HG02970 (cell line): ENCODE results near the gene CLTCL1.

Experiments used
- ATAC-seq: cut with Tn5 transposase; IDR thresholded peaks from one replicate; pipeline ENCODE4 v1.9.1; 2021; ENCODE audit warnings: mild to moderate bottlenecking, moderate library complexity, moderate number of reproducible peaks; ENCODE audit not compliant: unreplicated experiment, low FRiP score

The CLTCL1 gene

GRCh38 chr22:19199479-19199878 is 92.0 kb downstream of the CLTCL1 start:
- ATAC-seq: no peak

- no peak for ATAC-seq
These were observed 93.3 kb downstream of the CLTCL1 start for GRCh38 chr22:19197997-19198865.

- ATAC-seq: no peak
These were observed 94.5 kb downstream of the CLTCL1 start for GRCh38 chr22:19196841-19197612.

DNA sequence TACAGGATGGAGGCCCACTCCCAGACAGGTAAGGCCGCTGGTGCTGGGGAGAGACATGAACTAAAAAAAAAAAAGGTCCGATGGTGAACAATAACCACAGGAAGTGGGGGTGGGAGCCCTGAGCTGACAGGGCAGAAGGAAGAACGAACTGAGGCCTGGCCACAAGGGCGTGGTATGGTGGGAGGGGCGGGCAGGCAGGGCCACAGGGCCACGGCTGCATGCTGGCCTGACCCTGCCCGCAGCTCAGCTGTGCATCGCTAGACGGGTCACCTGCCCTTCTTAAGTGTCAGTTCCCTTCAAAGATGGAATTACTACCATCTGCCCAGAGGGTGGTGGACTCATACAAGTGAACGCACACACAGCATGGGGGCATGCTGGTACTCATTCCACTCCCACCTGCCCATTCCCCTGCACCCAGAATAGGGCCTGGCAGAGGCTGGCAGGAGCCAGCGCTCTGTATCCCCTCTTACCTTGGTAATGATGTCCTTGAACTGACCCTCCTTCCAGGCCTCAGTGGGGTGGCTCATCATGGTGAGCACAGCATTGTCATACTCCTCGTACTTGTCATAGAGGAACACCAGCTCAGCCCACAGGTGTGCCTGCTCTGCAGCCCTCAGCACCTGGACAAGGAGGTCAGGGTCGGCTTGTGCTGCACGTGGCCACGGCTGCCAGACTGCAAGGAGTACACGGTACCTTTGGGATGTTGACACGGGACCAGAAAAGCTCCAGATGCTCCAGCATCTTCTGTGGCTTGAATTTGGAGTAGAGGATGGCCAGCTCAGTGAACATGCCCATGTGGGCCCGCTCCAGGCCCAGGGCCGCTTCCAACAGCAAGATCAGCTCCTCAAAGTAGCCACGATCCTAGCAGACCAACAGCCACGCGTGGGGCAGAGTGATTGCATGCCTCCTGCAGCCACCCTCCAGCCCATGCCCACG is 95.5 kb downstream of the CLTCL1 start:
- no peak for ATAC-seq

- no peak for ATAC-seq
These were observed 96.6 kb downstream of the CLTCL1 start for GRCh38 chr22:19194766-19195536.

DNA sequence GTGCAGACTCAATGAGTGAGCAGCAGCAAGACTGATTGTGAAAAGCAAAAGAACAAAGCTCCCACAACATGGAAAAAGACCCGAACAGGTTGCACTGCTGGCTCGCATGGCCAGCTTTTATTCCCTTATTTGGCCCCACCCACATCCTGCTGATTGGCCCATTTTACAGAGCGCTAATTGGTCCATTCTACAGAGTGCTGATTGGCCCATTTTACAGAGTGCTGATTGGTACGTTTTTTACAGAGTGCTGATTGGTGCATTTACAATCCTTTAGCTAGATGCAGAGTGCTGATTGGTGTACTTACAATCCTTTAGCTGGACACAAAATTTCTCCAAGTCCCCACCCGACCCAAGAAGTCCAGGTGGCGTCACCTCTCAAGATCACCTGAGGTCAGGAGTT is 97.6 kb downstream of the CLTCL1 start:
- no peak for ATAC-seq

DNA sequence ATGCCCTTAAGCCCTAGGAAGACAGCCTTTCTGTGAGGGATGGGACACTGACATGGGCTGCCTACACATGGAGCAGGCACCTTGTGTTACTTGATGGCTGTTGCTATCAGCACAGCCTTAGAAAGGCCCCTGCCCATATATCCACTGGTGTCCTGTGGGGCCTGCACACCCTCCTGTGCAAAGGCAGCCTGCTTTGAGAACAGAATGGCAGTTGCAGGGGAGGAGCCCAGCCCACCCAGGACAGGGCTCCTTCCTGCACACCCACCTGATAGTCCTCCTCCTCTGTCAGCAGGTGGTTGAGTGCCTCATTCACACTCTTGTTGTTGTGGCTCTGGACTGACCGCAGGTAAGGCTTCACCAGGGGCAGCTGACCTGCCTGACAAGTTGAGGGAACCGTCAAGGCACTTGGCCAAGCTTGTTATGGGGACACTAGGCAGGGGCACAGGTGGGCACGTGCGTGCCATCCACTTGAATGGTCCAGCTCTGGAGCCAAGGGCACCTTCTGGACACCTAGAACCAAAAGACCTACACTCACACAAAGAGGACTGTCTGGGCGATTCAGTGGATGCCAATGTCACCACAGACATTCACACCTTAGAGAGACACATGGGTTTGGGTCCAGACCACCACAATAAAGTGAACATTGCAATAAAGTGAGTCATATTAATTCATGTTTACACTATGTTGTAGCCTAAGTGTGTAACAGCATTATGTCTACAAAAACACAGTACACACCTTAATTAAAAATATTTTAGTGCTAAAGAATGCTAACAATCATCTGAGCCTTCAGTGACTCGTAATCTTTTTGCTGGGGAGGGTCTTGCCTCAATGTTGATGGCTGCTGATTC is 103.6 kb downstream of the CLTCL1 start:
- ATAC-seq: no peak

- ATAC-seq: no peak
These were observed 107.1 kb downstream of the CLTCL1 start for GRCh38 chr22:19184276-19184997.

DNA sequence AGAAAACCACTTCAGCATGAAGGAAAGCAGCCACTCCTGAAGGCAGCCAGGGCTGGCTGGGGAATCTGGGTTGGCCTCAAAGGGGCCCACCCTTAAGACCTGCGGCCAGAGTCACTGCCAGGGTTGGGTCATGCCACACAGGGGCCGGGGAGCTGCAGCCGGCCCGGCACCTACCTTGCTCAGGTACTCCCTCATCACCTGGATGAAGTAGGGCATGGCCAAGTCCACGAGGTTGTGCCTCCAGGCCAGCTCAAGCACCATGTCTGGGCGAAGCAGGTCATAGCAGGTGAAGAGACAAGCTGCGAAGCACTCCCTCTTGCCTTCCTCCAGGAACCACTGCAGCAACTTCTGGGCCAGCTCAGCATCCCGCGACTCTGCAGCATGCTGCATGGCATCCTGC is 108.3 kb downstream of the CLTCL1 start:
- ATAC-seq: no peak

GRCh38 chr22:19182472-19183157 is 108.9 kb downstream of the CLTCL1 start:
- ATAC-seq: no peak

DNA sequence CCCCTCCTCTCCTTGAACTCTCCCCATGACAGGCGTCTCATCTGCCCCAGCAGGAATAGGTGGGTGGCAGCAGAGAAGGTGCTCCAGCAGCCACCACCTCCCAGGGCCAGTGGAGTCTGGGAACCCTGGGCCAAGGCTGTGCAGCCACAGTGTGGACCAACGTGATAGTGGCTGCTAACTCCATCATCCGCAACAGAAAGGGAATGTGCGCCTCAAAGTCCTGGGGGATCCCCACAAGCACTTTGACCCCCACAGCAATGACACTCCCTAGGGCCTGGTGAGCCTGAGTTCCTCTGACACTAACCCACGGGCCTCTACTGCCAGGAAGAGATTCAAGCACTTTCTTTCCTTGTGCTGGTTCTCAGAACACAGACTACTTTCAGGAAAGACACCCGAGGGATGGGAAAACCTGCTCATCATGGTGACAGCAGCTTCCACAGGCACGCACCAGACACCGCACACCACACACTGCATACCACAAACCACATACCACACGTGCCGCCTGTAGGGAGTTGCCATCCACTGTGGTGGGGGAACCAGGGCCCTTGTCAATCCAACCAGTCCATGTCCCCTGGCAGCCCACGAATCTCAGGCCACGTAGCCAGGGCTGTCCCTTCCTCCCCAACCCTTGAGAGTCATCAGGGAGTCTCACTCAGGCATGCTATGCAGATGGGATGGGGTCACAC is 109.6 kb downstream of the CLTCL1 start:
- ATAC-seq: no peak

- no peak for ATAC-seq
These were observed 110.6 kb downstream of the CLTCL1 start for GRCh38 chr22:19180740-19181410.

- no peak for ATAC-seq
These were observed 111.3 kb downstream of the CLTCL1 start for GRCh38 chr22:19180234-19180633.

DNA sequence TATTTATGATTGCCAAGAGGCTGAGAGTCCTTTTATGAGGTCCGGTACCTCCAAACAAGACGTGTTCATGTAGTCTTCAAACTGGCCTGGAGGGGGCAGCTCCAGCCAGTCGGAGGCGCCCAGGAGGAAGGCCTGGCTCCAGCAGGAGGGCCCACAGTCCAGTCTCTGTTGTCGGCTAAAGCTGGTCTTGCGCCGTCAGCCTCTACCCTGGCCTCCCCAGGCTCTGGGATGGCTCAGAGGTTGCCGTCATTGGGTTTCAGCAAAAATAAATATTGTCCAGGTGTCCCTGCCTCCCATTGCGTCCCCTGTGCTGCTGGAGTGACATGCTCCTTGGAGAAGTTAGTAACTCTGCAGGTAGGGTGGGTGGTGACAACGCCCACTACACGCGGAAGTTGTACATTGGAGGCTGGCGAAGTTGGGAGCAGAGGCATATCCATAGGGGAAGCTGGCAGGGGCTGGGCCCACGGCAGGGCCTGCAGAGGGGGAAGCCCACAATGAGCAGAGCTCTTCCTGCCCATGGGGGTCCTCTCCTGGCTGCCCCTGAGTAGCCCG is 111.9 kb downstream of the CLTCL1 start:
- ATAC-seq: no peak

DNA sequence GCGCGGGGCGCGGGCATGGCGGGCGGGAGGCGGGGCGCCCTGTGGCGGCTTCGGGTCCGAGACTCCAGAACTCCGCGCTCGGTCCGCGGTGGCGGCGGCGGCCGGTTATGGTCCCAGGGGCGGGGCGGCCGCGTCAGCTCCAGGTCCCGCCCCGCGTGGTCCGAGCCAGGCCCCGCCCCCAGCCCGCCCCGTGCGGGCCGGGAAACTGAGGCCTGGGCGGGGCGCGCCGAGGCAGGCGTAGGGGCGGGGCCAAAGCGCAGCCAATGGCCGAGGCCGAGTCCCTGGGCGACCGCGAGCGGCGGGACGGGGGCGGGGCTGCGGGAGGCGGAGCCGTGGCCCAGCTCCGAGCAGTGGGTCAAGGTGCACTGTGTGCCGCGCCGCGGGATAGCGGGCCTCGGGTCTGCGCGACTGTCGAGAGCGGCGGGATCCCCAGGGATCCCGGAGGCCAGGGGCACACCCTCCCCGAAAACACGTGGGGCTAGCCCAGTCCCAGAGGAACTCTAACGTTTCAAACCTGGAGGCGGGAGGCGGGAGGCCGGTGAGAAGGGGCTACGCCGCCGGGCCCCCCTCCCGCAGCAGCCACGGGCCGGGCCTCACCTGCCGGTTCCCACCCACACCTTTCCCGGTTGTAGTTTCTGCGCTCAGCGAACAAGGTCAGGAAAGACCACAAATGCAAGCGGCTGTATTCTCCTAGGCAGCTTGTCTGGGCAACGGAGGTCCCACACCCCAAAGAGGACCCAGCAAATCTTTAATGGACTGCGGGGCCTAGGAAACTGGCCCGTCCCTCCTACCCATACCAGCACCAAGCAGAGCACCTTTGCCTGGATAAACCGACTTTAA is 112.6 kb downstream of the CLTCL1 start, which contains the start of gene SLC25A1:
TSS of gene SLC25A1 (minus strand) at position 80 of the 840 bp plus-strand sequence. CDS start at position 17, 63 bp downstream.
- peak; percentile 55 for ATAC-seq
